Fibroblast of lung (primary cell): ENCODE results near the gene GRM8. TPM values are rescaled to one million over a fixed set of nuclear protein-coding genes. Genes with fewer than 3 reads are reported as not detected.

ENCODE experiments used
- DNase-seq, 2 donors: peaks; one replicate each; pipeline versions ENCODE4 v3.0.0 to v3.0.0-alpha.2; 2010; ENCODE audit warnings: low read depth in 2 of 2
- H2AFZ ChIP-seq: 2 replicates; pipeline ENCODE4 v1.5.1; 2012; ENCODE audit warnings: low read length, control low read depth, inconsistent platforms
- H3K27ac ChIP-seq: 2 replicates; pipeline ENCODE4 v1.5.1; 2011; ENCODE audit warnings: low read length, control low read depth; ENCODE audit not compliant: insufficient read depth
- H3K27me3 ChIP-seq: 2 replicates; pipeline ENCODE4 v1.5.1; 2011; ENCODE audit warnings: mild to moderate bottlenecking, low read length; ENCODE audit not compliant: control insufficient read depth, insufficient read depth
- H3K36me3 ChIP-seq: 2 replicates; pipeline ENCODE4 v1.5.1; 2011; ENCODE audit warnings: low read length; ENCODE audit not compliant: control insufficient read depth, insufficient read depth
- H3K4me1 ChIP-seq: 2 replicates; pipeline ENCODE4 v1.5.1; 2011; ENCODE audit warnings: low read length; ENCODE audit not compliant: control insufficient read depth, insufficient read depth; ENCODE audit errors: extremely low read depth
- H3K4me2 ChIP-seq: 2 replicates; pipeline ENCODE4 v1.5.1; 2011; ENCODE audit warnings: low read length, control low read depth; ENCODE audit not compliant: insufficient read depth; ENCODE audit errors: extremely low read depth
- H3K4me3 ChIP-seq, 4 experiments: fragments of 200-600 bp in 1 of 4; sonication (generic) in 1 of 4; replicated peaks in 1 of 4; 2 replicates each; pipeline ENCODE4 v1.5.1; 2011 to 2016; ENCODE audit warnings: low read length in 4 of 4, low read depth in 3 of 4, mild to moderate bottlenecking in 3 of 4, control low read depth in 2 of 4, inconsistent platforms in 1 of 4, mixed read lengths in 1 of 4; ENCODE audit not compliant: insufficient read depth in 1 of 4; ENCODE audit errors: control extremely low read depth in 1 of 4
- H3K79me2 ChIP-seq: 2 replicates; pipeline ENCODE4 v1.5.1; 2012; ENCODE audit warnings: mild to moderate bottlenecking, low read length, inconsistent platforms; ENCODE audit not compliant: control insufficient read depth, insufficient read depth
- H3K9ac ChIP-seq: 2 replicates; pipeline ENCODE4 v1.5.1; 2011; ENCODE audit warnings: mild to moderate bottlenecking, low read length, control low read depth; ENCODE audit not compliant: insufficient read depth
- H3K9me3 ChIP-seq: 2 replicates; pipeline ENCODE4 v1.5.1; 2012; ENCODE audit warnings: low read depth, low read length; ENCODE audit not compliant: control insufficient read depth, insufficient read depth
- H4K20me1 ChIP-seq: 2 replicates; pipeline ENCODE4 v1.5.1; 2011; ENCODE audit warnings: low read length; ENCODE audit not compliant: control insufficient read depth, insufficient read depth; ENCODE audit errors: extremely low read depth
- CTCF ChIP-seq, 2 donors: IDR thresholded peaks in 1 of 2; conservative IDR thresholded peaks in 1 of 2; 1 replicate in 1 of 2; 2 replicates in 1 of 2; pipeline ENCODE4 v1.5.1; 2011 to 2012; ENCODE audit warnings: low read length in 2 of 2, control low read depth in 1 of 2, inconsistent platforms in 1 of 2, low read depth in 1 of 2, mild to moderate bottlenecking in 1 of 2
- EZH2 ChIP-seq: IDR thresholded peaks from 2 replicates; pipeline ENCODE4 v1.5.1; 2012; ENCODE audit warnings: low read length, control low read depth, mild to moderate bottlenecking; ENCODE audit errors: missing control alignments
- polyA plus RNA-seq, 2 donors: library from polyadenylated mRNA; depleted of rRNA in 1 of 2; stranded (reverse) in 1 of 2; unstranded in 1 of 2; fragments of >200 nt; gene quantifications; 2 replicates each; pipeline ENCODE4 v1.2.1, GENCODE V29; 2011 to 2012; ENCODE audit warnings: missing spikeins in 1 of 2
- total RNA-seq: library from RNA; depleted of rRNA; stranded (reverse); fragments of >200 nt; gene quantifications from 2 replicates; pipeline ENCODE4 v1.2.1, GENCODE V29; 2014

The GRM8 gene
- total and polyA plus RNA-seq, 2 donors (not counting 1 experiment from before 2014, with no cell fraction given) = not detected

- Histone ChIP-seq H3K4me2 (no peak overlapping the region), H3K36me3 (no peaks in the 10 kb centered on the region), H2AFZ (no peak overlapping the region), H3K4me3 (no peak overlapping the region), H3K27me3 (no peaks in the 10 kb centered on the region), H3K4me1 (no peaks in the 10 kb centered on the region), H4K20me1 (no peaks in the 10 kb centered on the region), H3K9ac (no peak overlapping the region), H3K79me2 (no peaks in the 10 kb centered on the region), H3K27ac (no peak overlapping the region), H3K9me3 (no peaks in the 10 kb centered on the region)
- no peak for DNase-seq
- TF ChIP-seq CTCF (conservative IDR thresholded peaks at IDR 0.05 in 1 of 2, IDR thresholded peaks at IDR 0.05 in 1 of 2; ENCODE audit: low read depth in 1 of 2, low read length in 2 of 2) = no peak
- no peak for TF ChIP-seq EZH2
These were observed 115.6 kb downstream of the GRM8 start for GRCh38 chr7:127137146-127137545.

GRCh38 chr7:127135871-127136485 is 116.8 kb downstream of the GRM8 start:
- Histone ChIP-seq H4K20me1 (no peaks in the 10 kb centered on the region), H3K9ac (no peak overlapping the region), H3K79me2 (no peaks in the 10 kb centered on the region), H3K27ac (no peak overlapping the region), H3K36me3 (no peaks in the 10 kb centered on the region), H3K27me3 (no peaks in the 10 kb centered on the region), H2AFZ (no peak overlapping the region), H3K9me3 (no peaks in the 10 kb centered on the region), H3K4me1 (no peaks in the 10 kb centered on the region), H3K4me3 (no peak overlapping the region), H3K4me2 (no peak overlapping the region)
- no peak for DNase-seq
- TF ChIP-seq EZH2 (no peak), CTCF (conservative IDR thresholded peaks at IDR 0.05 in 1 of 2, IDR thresholded peaks at IDR 0.05 in 1 of 2; ENCODE audit: low read depth in 1 of 2, low read length in 2 of 2) (no peak)

GRCh38 chr7:127123220-127123619 is 129.5 kb downstream of the GRM8 start:
- no peaks in the 10 kb centered on the region for H3K36me3 ChIP-seq
- no peaks in the 10 kb centered on the region for H3K27me3 ChIP-seq
- TF ChIP-seq CTCF (conservative IDR thresholded peaks at IDR 0.05 in 1 of 2, IDR thresholded peaks at IDR 0.05 in 1 of 2; ENCODE audit: low read depth in 1 of 2, low read length in 2 of 2) (no peak), EZH2 (no peak)
- H3K9ac ChIP-seq = no peak overlapping the region
- no peak overlapping the region for H3K4me2 ChIP-seq
- H3K4me3 ChIP-seq = no peak overlapping the region
- H2AFZ ChIP-seq = no peak overlapping the region
- no peaks in the 10 kb centered on the region for H3K79me2 ChIP-seq
- DNase-seq = no peak
- H3K9me3 ChIP-seq = no peaks in the 10 kb centered on the region
- H3K4me1 ChIP-seq = no peaks in the 10 kb centered on the region
- no peaks in the 10 kb centered on the region for H4K20me1 ChIP-seq
- H3K27ac ChIP-seq = no peak overlapping the region
